ENCODE measurements around the gene CMTR1.

CMTR1 gene

GRCh38 chr6:37517411-37517812 lies 84.4 kb downstream of the CMTR1 start:
- ChIA-PET POLR2A (no interaction called here), CTCF (interaction anchor here (0.7 kb wide), 1 partner anchor 807 kb away, joined by 3 read pairs; no protein-coding TSS in a partner anchor)
- Histone ChIP-seq H3K4me3 (ENCODE audit: low read depth, low read length) (no peak overlapping the region), H3K27ac (ENCODE audit: extremely low read depth, low read depth, low read length) (no peak overlapping the region), H3K4me1 (ENCODE audit: control insufficient read depth, insufficient read depth, low read length) (peaks cover 11% of the 10 kb centered on the region), H3K9me3 (ENCODE audit: control insufficient read depth, insufficient read depth, low read depth, low read length) (no peaks in the 10 kb centered on the region), H3K36me3 (ENCODE audit: control insufficient read depth in 2 of 2, insufficient read depth in 1 of 2, low read length in 2 of 2) (no peaks in the 10 kb centered on the region)
- TF ChIP-seq ZNF391 (tag by site-specific recombination; IDR thresholded peaks at IDR 0.05; ENCODE audit: borderline replicate concordance, low read depth), result no peak
- no peak for TF ChIP-seq ELK4 (IDR thresholded peaks at IDR 0.05; ENCODE audit: borderline replicate concordance, low read depth, low read length)
- no peak for TF ChIP-seq EGR2 (tag by site-specific recombination; IDR thresholded peaks at IDR 0.05; ENCODE audit: low read depth)
- no peak for TF ChIP-seq ZNF792 (tag by site-specific recombination; IDR thresholded peaks at IDR 0.05)
- TF ChIP-seq ZNF155 (tag by site-specific recombination; IDR thresholded peaks at IDR 0.05), result no peak
- TF ChIP-seq, protein P1, sequence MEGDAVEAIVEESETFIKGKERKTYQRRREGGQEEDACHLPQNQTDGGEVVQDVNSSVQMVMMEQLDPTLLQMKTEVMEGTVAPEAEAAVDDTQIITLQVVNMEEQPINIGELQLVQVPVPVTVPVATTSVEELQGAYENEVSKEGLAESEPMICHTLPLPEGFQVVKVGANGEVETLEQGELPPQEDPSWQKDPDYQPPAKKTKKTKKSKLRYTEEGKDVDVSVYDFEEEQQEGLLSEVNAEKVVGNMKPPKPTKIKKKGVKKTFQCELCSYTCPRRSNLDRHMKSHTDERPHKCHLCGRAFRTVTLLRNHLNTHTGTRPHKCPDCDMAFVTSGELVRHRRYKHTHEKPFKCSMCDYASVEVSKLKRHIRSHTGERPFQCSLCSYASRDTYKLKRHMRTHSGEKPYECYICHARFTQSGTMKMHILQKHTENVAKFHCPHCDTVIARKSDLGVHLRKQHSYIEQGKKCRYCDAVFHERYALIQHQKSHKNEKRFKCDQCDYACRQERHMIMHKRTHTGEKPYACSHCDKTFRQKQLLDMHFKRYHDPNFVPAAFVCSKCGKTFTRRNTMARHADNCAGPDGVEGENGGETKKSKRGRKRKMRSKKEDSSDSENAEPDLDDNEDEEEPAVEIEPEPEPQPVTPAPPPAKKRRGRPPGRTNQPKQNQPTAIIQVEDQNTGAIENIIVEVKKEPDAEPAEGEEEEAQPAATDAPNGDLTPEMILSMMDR (tag by site-specific recombination; IDR thresholded peaks at IDR 0.05), result no peak
- TF ChIP-seq SP2 (tag by site-specific recombination; IDR thresholded peaks at IDR 0.05), result no peak
- no peak for TF ChIP-seq ZNF140 (tag by site-specific recombination; IDR thresholded peaks at IDR 0.05)
- no peak for TF ChIP-seq ZNF571 (tag by site-specific recombination; IDR thresholded peaks at IDR 0.05)
- no peak for TF ChIP-seq IKZF3 (tag by site-specific recombination; IDR thresholded peaks at IDR 0.05)
- TF ChIP-seq ZNF280D (tag by site-specific recombination; IDR thresholded peaks at IDR 0.05), result no peak
- no peak for TF ChIP-seq ZNF560 (tag by site-specific recombination; IDR thresholded peaks at IDR 0.05; ENCODE audit: borderline replicate concordance)
- TF ChIP-seq ZIC2 (tag by site-specific recombination; IDR thresholded peaks at IDR 0.05), result no peak
- no peak for TF ChIP-seq ZNF157 (tag by site-specific recombination; IDR thresholded peaks at IDR 0.05)
- TF ChIP-seq BCL11B (tag by site-specific recombination; IDR thresholded peaks at IDR 0.05; ENCODE audit: low read depth), result no peak
- no peak for TF ChIP-seq ZNF544 (tag by site-specific recombination; IDR thresholded peaks at IDR 0.05)
- TF ChIP-seq ZNF175 (tag by site-specific recombination; IDR thresholded peaks at IDR 0.05), result no peak
- TF ChIP-seq ZFHX2 (tag by site-specific recombination; conservative IDR thresholded peaks at IDR 0.05), result no peak
- no peak for TF ChIP-seq KLF9 (tag by site-specific recombination; IDR thresholded peaks at IDR 0.05; ENCODE audit: low read depth)

DNA sequence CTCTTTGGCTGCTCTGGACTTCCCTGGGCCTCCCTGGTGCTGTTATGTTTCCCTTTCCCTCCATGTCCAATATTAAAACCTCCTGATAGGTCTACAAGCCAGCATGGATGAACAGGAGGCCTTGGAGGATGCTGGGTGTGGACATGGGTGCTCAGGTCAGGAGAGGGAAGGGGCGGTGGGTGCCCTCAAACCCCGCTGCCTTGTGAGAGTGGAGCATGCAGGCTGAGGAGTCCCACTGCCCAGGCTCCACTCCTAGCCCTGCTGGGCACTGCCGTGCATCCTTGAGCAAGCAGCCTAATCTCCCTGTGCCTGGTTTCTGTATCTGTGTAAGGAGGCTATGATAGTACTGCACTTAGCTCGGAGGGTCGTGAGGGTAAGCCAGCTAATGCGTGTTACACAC lies 85.1 kb downstream of the CMTR1 start:
- H3K27ac ChIP-seq (ENCODE audit: extremely low read depth, low read depth, low read length), result no peak overlapping the region
- H3K4me3 ChIP-seq (ENCODE audit: low read depth, low read length), result no peak overlapping the region
- peaks cover 11% of the 10 kb centered on the region for H3K4me1 ChIP-seq (ENCODE audit: control insufficient read depth, insufficient read depth, low read length)
- CTCF ChIA-PET, result interaction anchor here (0.7 kb wide), 1 partner anchor 500 kb away, joined by 3 read pairs; no protein-coding TSS in a partner anchor
- no peaks in the 10 kb centered on the region for H3K9me3 ChIP-seq (ENCODE audit: control insufficient read depth, insufficient read depth, low read depth, low read length)
- POLR2A ChIA-PET, result no interaction called here
- H3K36me3 ChIP-seq (ENCODE audit: control insufficient read depth in 2 of 2, insufficient read depth in 1 of 2, low read length in 2 of 2), result no peaks in the 10 kb centered on the region
- no peak for TF ChIP-seq ZNF580 (tag by site-specific recombination; IDR thresholded peaks at IDR 0.05)
- TF ChIP-seq YY1 (tag by site-specific recombination; IDR thresholded peaks at IDR 0.05), result no peak
- no peak for TF ChIP-seq PRDM6 (tag by site-specific recombination; IDR thresholded peaks at IDR 0.05)
- no peak for TF ChIP-seq ZXDB (tag by site-specific recombination; IDR thresholded peaks at IDR 0.05)
- no peak for TF ChIP-seq ZNF837 (tag by site-specific recombination; IDR thresholded peaks at IDR 0.05)
- no peak for TF ChIP-seq INSM2 (tag by site-specific recombination; IDR thresholded peaks at IDR 0.05)
- TF ChIP-seq ZNF354C (tag by site-specific recombination; IDR thresholded peaks at IDR 0.05; ENCODE audit: borderline replicate concordance, low read depth), result no peak
- TF ChIP-seq ZNF514 (tag by site-specific recombination; IDR thresholded peaks at IDR 0.05), result no peak
- no peak for TF ChIP-seq ZBTB48 (tag by site-specific recombination; IDR thresholded peaks at IDR 0.05)
